ENCODE results near the gene JMJD6.
A peak's percentile ranks its signal among the peaks of the same experiment; 100 is the strongest.
"Not testable (repeated sequence)": the region's sequence is repeated elsewhere in the genome, so short reads cannot be mapped to it uniquely, and the experiment has no call there.

The JMJD6 gene

DNA sequence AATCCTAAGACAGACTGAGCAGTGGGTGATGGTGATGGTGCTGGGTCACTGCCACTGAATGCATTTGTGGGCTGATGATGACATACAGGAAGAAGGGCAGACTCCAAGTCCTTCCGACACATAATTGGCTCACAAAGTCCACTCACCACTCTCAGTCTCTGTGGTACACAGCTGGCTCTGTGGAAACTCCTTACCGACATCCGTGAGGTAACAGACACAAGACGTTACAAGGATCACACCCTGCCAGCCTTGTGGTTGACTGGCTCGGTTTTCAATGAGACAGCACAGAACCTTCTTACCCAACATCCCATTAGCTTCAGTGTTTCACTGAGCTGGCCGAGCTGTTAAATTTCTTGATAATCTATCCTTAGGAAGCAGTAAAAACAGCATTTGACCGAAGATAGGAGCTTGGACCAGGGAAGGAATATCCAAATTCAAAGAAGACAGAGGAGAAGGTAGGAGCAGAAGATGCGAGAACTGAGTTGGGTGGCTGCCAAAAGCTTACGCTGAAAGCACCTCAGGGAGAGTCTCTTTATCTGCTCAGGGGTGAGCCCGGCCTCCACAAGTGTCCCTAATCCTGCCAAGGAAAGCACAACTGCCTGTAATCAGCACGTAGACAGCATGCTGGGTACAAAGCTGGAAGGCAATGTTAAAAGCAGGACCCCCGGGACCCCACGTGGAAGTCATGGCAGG is 10.1 kb downstream of the JMJD6 start:
- no peak for DNase-seq

GRCh38 chr17:76715496-76715830 is 10.9 kb downstream of the JMJD6 start:
- no peak for DNase-seq

GRCh38 chr17:76714822-76715495 is 11.4 kb downstream of the JMJD6 start:
- DNase-seq = no peak

- DNase-seq = no peak
Observed at GRCh38 chr17:76714336-76714735, 12.1 kb downstream of the JMJD6 start.

DNA sequence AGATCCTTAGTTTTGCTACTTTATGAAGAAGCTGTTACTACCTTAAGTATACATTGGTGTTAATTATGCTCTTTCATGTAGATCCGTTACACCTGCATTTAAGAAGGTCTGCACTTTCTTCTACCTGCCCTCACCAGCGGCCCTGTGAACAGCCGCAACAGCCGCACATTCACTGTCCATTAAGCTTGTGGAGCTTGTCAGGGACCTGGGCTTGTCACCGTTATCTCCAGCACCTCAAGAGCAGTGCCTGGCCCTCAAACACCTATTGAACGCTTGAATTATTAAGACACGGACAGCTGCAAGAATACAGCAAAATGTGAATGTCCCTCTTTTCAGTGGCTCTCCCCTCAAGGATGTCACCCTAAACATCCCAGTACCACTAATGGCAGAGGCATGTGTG is 12.6 kb downstream of the JMJD6 start:
- DNase-seq = no peak

- not testable (repeated sequence) for DNase-seq
Observed at GRCh38 chr17:76712321-76712720, 14.1 kb downstream of the JMJD6 start.

DNA sequence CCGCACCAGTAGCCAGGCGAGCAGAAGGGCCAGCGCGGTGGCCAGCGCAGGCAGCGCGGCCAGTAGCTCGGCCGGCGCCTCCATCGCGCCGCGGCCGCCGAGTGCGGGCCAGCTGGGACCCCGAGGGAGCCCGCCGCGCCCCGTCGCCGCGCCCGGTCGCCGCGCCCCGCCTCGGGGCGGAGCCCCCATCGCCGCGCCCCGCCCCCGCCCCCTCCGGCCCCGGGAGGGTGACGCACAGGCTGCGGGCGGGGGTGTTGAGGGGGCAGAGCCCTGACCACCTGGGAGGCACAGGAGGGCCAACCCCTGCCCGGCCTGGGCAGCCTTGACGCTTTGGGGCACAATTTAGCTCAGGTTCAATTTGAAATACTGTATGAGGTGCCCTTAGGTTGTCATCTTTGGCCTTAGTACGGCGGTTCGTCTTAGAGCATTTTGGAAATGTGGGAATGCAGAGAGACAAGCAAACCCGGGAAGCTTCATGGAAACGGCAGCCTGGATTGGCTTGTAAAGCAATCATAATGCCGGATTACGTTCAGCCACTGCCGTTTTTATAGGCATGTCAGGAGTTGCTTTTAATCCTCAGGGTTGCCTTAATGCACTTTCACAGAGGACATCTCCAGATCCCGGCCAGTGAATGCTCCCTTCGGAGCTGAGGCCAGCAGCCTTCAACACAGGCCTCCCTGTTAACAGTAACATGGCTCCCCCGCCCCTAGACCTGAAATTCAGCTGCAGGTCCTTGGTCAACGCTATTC is 15.4 kb downstream of the JMJD6 start, which contains the start of gene MXRA7:
Gene MXRA7 (minus strand): TSS at position 103 of the 749 bp plus-strand sequence. CDS start 19 bp downstream, at position 84.
- peak; percentile 68 for DNase-seq

- DNase-seq = not testable (repeated sequence)
Observed at GRCh38 chr17:76709951-76710862, 16.2 kb downstream of the JMJD6 start.

DNA sequence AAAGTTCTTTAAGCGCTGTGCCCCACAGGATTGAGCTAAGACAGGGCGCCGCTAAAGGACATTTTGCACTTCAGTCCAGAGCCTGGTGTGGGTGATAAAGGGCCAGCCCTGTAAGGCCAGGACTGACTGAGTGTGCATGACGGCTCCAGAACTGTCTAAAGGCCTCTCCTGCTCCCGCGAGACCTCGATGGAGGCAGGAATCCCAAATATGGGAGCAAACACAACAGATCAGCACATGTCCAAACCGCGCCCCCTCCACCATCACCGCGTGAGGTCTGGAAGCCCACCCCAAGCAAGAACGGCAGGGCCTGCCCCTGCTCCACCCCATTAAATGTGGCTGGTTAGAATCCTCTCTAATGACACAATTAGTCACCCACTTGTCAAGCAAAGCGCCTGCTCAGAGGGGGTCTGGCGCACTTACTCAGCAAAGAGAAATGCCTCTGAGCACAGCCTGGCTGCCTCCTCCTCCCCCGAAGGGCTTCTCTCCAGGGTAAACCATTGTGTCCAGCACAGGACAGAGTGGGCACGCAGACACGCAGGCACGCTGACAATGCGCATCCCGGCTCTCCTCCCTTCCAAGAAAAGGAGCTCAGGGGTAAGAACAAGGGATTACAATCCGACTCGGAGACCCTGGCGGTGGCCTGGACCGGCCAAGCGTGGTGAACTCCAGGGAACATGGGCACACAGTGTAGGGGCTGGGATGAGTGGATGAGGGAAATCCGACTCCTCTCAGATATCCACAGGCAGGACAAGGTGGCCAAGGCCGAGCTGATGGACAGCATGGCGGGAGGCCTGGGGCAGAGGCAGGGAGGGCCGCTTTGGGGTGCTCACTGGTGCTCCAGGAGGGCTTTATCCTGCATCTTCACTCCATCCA is 17.1 kb downstream of the JMJD6 start:
- DNase-seq = peak; percentile 51

DNA sequence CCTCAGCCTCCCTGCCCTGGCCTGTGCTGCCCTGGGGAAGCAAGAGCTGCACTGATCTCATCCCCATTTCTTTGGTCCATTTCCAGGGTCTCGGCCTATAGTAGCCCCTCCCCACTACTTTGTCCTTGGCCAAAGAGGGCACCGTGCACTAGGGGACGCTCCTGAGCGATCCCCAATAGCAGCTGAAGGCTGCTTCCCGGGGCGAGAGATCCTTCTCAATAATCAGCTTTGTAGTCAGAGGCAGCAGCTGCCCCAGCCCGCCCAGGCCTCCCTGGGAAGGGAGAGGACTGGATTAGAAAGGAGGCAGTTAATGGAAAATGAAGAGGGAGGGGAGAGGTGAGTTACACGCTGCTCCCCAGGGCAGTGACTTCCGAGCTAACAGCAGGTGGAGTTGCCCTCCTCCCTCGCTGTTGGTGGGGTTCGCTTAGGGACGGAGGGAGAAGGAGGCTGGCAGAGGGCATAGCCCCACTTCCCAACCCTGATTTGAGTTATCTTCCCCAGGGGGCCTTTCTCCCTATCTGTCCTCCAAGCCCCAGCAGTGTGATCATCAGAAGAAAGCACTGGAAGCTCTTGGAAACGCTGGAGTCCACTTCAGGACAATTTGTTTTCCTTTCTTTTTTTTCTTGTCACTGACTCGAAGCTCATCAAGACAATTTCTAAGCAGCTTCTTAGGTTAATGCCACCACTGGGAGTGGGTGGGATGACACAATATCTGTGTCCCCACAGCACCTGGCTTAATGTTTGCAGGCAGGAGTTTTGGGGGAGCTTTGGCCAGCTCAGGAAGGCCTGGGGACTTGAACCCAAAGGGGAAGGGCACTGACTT is 18.2 kb downstream of the JMJD6 start:
- no peak for DNase-seq

DNA sequence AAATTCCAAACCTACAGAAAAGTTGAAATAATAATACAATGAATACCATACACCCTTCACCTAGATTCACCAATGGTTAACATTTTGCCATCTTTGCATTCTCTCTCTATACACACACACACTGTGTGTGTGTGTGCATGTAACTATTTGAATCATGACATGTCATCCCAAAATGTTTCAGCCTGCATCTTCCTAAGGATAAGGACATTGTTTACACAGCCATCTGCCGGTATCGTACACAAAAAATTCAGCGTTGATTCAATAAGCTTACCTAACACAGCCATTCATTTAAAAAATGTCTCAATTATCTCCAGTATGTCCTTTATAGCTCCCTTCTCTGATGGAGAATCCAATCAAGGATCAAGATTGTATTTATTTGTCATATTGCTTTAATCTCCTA is 19.6 kb downstream of the JMJD6 start:
- DNase-seq = no peak

DNA sequence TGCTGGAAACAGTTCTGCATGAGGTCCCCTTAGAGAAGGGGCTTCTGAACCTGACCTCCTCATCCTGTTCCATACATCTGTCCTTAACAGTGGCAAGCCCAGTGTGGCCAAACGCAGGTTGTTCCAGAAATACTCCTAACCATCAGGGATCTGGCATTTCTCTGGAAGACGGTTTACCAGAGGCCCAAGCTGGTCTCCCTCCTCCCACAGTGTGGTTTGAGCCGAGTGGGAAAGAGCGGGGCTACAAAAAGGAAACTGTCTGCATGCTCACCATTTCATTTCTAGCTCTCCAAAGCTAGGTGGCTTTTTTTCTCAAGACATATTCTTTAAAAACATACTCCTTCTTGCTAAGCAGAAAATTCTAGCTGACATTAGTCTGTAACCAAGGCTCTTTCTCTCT is 21.6 kb downstream of the JMJD6 start:
- DNase-seq = no peak

GRCh38 chr17:76702941-76703637 is 23.3 kb downstream of the JMJD6 start:
- no peak for DNase-seq

DNA sequence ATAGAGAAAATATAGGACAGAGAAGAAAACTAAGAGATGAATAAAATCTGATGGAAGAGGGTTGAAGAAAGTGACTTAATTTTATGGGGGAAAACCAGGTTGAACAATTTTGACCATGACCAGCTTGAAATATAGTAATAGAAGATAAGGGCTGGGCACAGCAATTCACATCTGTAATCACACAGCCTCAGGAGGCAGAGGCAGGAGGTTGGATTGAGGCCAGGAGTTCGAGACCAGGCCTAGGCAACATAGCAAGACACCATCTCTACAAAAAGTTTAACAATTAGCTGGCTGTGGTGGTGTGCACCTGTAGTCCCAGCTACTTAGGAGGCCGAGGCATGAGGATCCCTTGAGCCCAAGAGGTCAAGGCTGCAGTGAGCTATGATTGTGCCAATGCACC is 24.3 kb downstream of the JMJD6 start:
- no peak for DNase-seq

GRCh38 chr17:76701471-76701967 is 24.9 kb downstream of the JMJD6 start:
- DNase-seq = no peak

DNA sequence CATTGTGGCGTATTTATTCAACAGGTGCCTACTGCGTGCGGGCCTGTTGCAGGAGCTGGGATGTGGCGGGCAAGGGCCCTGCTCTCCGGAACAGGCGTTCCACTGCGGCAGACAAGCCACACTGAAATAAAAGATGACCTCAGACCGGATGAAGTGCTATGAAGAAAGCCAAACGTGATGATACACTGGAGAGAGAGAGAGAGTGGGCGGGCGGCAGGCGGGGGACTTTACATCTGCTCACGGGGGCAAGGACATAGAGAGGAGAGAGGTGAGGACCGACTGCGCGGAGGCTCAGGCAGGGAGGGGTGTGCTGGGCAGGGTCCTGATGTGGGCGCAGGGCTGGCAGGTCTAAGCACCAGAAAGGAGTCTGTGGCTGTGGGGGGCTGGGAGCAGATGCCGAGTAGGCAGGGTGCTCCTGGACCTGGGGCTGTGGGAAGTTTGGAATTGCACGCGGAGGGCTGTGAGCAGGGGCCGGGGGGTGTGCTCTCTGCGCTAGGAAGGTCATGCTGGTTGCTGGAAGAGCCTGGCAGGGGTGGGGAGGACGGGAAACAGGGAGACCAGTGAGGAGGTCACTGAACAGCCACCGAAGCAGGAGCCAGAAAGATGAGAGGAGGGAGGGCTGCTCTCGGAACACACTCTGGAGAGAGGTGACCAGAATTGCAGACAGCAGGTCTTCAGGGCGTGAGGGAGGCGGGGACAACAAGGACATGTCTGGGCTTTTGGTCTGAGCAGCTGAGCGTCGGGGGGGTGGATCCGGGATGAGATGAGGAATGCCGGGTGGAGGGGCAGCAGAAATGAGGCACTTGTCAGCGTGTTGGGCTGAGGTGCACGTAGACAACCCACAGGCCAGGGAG is 25.6 kb downstream of the JMJD6 start:
- DNase-seq = no peak

DNA sequence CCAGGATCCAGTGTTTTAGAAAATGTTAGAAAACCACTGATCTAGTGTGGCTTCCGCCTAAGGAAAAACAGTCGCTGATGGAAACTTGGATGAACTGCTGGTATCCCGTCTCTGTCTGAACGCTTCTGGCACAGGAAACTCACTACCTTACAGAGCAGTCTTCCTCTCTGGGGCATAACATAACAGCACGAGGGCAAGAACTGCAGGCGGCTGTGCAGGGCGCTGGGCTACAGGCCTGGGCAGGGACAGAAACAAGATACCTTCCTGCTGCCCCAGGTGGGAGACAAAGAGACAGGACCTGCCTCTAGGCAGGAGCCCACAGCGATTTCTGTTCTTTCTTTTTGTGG is 26.2 kb downstream of the JMJD6 start:
- no peak for DNase-seq

GRCh38 chr17:76698466-76698977 is 27.9 kb downstream of the JMJD6 start:
- DNase-seq = not testable (repeated sequence)

All from 8988T (cell line).